Neural progenitor cell (in vitro differentiated cells): Measurements from ENCODE around the gene BMPER. TPM values are rescaled to one million over a fixed set of nuclear protein-coding genes. Genes with fewer than 3 reads are reported as not detected.

Experiments
- DNase-seq: peaks from one replicate; pipeline ENCODE4 v3.0.0-alpha.2; 2016; ENCODE audit warnings: low spot score
- H2AFZ ChIP-seq: fragments of 200-600 bp; sonication (generic); replicated peaks from 2 replicates; pipeline ENCODE4 v1.6.1; 2016; ENCODE audit warnings: antibody characterized with exemption
- H3F3A ChIP-seq: fragments of 200-600 bp; sonication (generic); 2 replicates; pipeline ENCODE4 v1.6.1; 2016; ENCODE audit warnings: antibody characterized with exemption, low read depth
- H3K27ac ChIP-seq: fragments of 200-600 bp; sonication (generic); 2 replicates; pipeline ENCODE4 v1.5.1; 2016; ENCODE audit warnings: mild to moderate bottlenecking
- H3K27me3 ChIP-seq: fragments of 200-600 bp; sonication (generic); 2 replicates; pipeline ENCODE4 v1.6.1; 2016; ENCODE audit warnings: mild to moderate bottlenecking, moderate library complexity
- H3K36me3 ChIP-seq: fragments of 200-600 bp; sonication (generic); 2 replicates; pipeline ENCODE4 v1.5.1; 2016
- H3K4me1 ChIP-seq: fragments of 200-600 bp; sonication (generic); 2 replicates; pipeline ENCODE4 v1.6.1; 2016; ENCODE audit warnings: mixed run types
- H3K4me2 ChIP-seq: fragments of 200-600 bp; sonication (generic); 2 replicates; pipeline ENCODE4 v1.6.1; 2016
- H3K4me3 ChIP-seq: fragments of 200-600 bp; sonication (generic); 2 replicates; pipeline ENCODE4 v1.5.1; 2016
- H3K79me2 ChIP-seq: fragments of 200-600 bp; sonication (generic); 2 replicates; pipeline ENCODE4 v1.6.1; 2016; ENCODE audit warnings: low read depth
- H3K9ac ChIP-seq: fragments of 200-600 bp; sonication (generic); 2 replicates; pipeline ENCODE4 v1.6.1; 2016
- H3K9me3 ChIP-seq: fragments of 200-600 bp; sonication (generic); 2 replicates; pipeline ENCODE4 v1.5.1; 2016; ENCODE audit warnings: low read depth
- H4K20me1 ChIP-seq: fragments of 200-600 bp; sonication (generic); 2 replicates; pipeline ENCODE4 v1.6.1; 2016; ENCODE audit warnings: low read depth
- H3K27ac Mint-ChIP-seq: 3 replicates; pipeline ENCODE4 v1.8.0; 2021; ENCODE audit warnings: mixed read lengths
- H3K27me3 Mint-ChIP-seq: 2 replicates; pipeline ENCODE4 v1.8.0; 2022; ENCODE audit warnings: low read depth, mild to moderate bottlenecking, inconsistent platforms, moderate library complexity, mixed read lengths; ENCODE audit not compliant: insufficient read depth
- H3K36me3 Mint-ChIP-seq: 3 replicates; pipeline ENCODE4 v1.8.0; 2021; ENCODE audit warnings: mixed read lengths
- H3K4me1 Mint-ChIP-seq: 3 replicates; pipeline ENCODE4 v1.8.0; 2021; ENCODE audit warnings: mixed read lengths
- H3K4me3 Mint-ChIP-seq: 3 replicates; pipeline ENCODE4 v1.8.0; 2021; ENCODE audit warnings: mild to moderate bottlenecking, moderate library complexity, mixed read lengths
- H3K9me3 Mint-ChIP-seq: 3 replicates; pipeline ENCODE4 v1.8.0; 2020; ENCODE audit warnings: mixed read lengths
- CTCF ChIP-seq: fragments of 200-600 bp; sonication (generic); IDR thresholded peaks from 2 replicates; pipeline ENCODE4 v1.5.1; 2017; ENCODE audit warnings: antibody characterized with exemption, mild to moderate bottlenecking
- EZH2 ChIP-seq: fragments of 200-600 bp; sonication (generic); IDR thresholded peaks from 2 replicates; pipeline ENCODE4 v1.6.1; 2017; ENCODE audit warnings: antibody characterized with exemption, mild to moderate bottlenecking, moderate library complexity
- EZH2phosphoT487 ChIP-seq: fragments of 200-600 bp; sonication (generic); IDR thresholded peaks from 2 replicates; pipeline ENCODE4 v1.6.1; 2017; ENCODE audit warnings: antibody characterized with exemption
- total RNA-seq: library from RNA; depleted of rRNA; stranded (reverse); fragments of >200 nt; gene quantifications from 2 replicates; pipeline ENCODE4 v1.2.3, GENCODE V29; 2015; ENCODE audit warnings: low replicate concordance

The BMPER gene
- total RNA-seq, 1 donor from 2014 or later: 1.2 TPM

DNA sequence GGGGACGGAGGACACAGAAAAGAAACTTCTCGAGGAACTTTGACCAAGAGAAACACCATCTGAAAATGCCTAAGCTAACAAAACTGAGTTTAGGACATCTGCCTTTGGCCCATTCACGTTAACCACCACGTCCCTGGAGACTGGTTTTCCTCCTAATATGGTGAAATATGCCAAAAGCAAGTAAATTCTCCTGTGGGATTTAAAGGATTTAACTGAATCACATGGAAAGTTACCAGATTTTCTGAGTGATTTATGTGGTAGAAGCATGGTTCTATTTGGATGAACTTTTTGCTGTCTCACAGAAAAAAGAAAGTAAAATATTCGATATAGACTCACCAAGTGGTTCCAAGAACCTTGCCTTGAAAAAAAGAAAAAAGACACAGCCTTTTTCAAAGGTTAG lies 30.4 kb upstream of the BMPER start:
- TF ChIP-seq CTCF: no peak
- TF ChIP-seq EZH2: no peak
- TF ChIP-seq EZH2phosphoT487: no peak
- Histone ChIP-seq H3K9me3 (no peaks in the 10 kb centered on the region), H3K4me1 (peaks cover 30% of the 10 kb centered on the region), H3K27ac (no peak overlapping the region), H3K4me3 (no peak overlapping the region), H4K20me1 (no peaks in the 10 kb centered on the region), H3K9ac (no peak overlapping the region), H3K79me2 (no peaks in the 10 kb centered on the region), H2AFZ (no peak overlapping the region), H3F3A (peaks cover 22% of the 10 kb centered on the region), H3K36me3 (no peaks in the 10 kb centered on the region), H3K27me3 (no peaks in the 10 kb centered on the region), H3K4me2 (no peak overlapping the region)
- Mint-ChIP-seq H3K4me1 (peaks cover 15% of the 10 kb centered on the region), H3K36me3 (no peaks in the 10 kb centered on the region), H3K27ac (no peak overlapping the region), H3K4me3 (no peak overlapping the region), H3K9me3 (no peaks in the 10 kb centered on the region), H3K27me3 (peaks cover 3% of the 10 kb centered on the region)
- DNase-seq: no peak

DNA sequence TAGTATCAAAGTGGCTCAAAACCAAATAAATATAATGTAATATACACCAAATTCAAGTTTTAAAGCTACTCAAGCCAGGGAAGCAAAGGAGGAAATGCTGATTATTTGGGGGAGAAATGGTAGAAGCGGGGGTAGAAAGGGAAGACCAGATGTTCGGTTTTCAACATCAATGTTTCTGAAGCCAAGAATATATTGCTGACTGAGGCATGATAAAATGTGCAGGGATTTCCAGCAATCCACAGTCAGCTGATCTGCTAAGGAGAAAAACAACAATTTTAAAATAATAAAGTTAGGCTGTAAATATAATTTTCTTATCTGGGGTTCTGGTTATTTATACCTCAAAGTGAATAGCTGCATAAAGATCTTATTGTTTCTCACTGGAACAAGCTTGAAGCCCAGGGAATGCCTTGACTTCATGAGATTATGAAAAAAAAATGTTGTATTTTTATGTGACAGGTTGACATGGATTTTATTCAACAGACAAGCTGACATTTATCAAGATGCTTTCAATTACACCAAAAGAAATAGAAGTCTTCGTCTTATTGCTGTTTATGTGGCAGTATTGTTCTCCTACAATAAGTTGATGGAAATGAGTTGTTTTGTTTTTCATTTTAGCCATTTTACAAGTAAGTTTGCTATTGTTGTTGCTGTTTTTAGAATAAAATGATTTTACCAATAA lies 28.6 kb upstream of the BMPER start:
- no peak overlapping the region for H3K27ac ChIP-seq
- H3K4me3 Mint-ChIP-seq: no peak overlapping the region

GRCh38 chr7:33880787-33881186 lies 24.6 kb upstream of the BMPER start:
- H3K4me3 Mint-ChIP-seq: no peak overlapping the region
- DNase-seq: no peak
- no peaks in the 10 kb centered on the region for H4K20me1 ChIP-seq
- TF ChIP-seq EZH2phosphoT487: no peak
- TF ChIP-seq EZH2: no peak
- no peak for TF ChIP-seq CTCF
- H3K4me2 ChIP-seq: no peak overlapping the region
- H3K4me3 ChIP-seq: no peak overlapping the region
- H3K27ac Mint-ChIP-seq: no peak overlapping the region
- H3K27me3 Mint-ChIP-seq: peaks cover 2% of the 10 kb centered on the region
- H3F3A ChIP-seq: peaks cover 5% of the 10 kb centered on the region
- no peaks in the 10 kb centered on the region for H3K27me3 ChIP-seq
- no peaks in the 10 kb centered on the region for H3K36me3 ChIP-seq
- no peak overlapping the region for H3K27ac ChIP-seq
- no peaks in the 10 kb centered on the region for H3K9me3 Mint-ChIP-seq
- H3K4me1 ChIP-seq: peaks cover 10% of the 10 kb centered on the region
- no peaks in the 10 kb centered on the region for H3K9me3 ChIP-seq
- peaks cover 4% of the 10 kb centered on the region for H3K4me1 Mint-ChIP-seq
- no peaks in the 10 kb centered on the region for H3K79me2 ChIP-seq
- H3K9ac ChIP-seq: no peak overlapping the region
- H3K36me3 Mint-ChIP-seq: no peaks in the 10 kb centered on the region
- no peak overlapping the region for H2AFZ ChIP-seq

More for the DNA sequence above, 28.6 kb upstream of the BMPER start:
- H3K79me2 ChIP-seq: no peaks in the 10 kb centered on the region
- no peaks in the 10 kb centered on the region for H3K36me3 Mint-ChIP-seq
- TF ChIP-seq CTCF: no peak
- TF ChIP-seq EZH2: no peak
- TF ChIP-seq EZH2phosphoT487: no peak
- no peak overlapping the region for H3K4me3 ChIP-seq
- no peak for DNase-seq
- H3K36me3 ChIP-seq: no peaks in the 10 kb centered on the region
- H2AFZ ChIP-seq: no peak overlapping the region
- no peaks in the 10 kb centered on the region for H4K20me1 ChIP-seq
- no peaks in the 10 kb centered on the region for H3K9me3 Mint-ChIP-seq
- no peak overlapping the region for H3K4me2 ChIP-seq
- H3K27me3 ChIP-seq: no peaks in the 10 kb centered on the region
- no peak overlapping the region for H3K9ac ChIP-seq
- no peak overlapping the region for H3K27ac Mint-ChIP-seq
- no peaks in the 10 kb centered on the region for H3K9me3 ChIP-seq
- peaks cover 15% of the 10 kb centered on the region for H3K4me1 Mint-ChIP-seq
- peaks cover 30% of the 10 kb centered on the region for H3K4me1 ChIP-seq
- peaks cover 22% of the 10 kb centered on the region for H3F3A ChIP-seq
- H3K27me3 Mint-ChIP-seq: no peaks in the 10 kb centered on the region
